Measurements from ENCODE around the gene GSS. TPM values are rescaled to one million over a fixed set of nuclear protein-coding genes. Genes with fewer than 3 reads are reported as not detected.

GSS gene
- total RNA-seq, 4 donors from 2014 or later, result 28.8 to 61.6 (median 47.0) TPM

DNA sequence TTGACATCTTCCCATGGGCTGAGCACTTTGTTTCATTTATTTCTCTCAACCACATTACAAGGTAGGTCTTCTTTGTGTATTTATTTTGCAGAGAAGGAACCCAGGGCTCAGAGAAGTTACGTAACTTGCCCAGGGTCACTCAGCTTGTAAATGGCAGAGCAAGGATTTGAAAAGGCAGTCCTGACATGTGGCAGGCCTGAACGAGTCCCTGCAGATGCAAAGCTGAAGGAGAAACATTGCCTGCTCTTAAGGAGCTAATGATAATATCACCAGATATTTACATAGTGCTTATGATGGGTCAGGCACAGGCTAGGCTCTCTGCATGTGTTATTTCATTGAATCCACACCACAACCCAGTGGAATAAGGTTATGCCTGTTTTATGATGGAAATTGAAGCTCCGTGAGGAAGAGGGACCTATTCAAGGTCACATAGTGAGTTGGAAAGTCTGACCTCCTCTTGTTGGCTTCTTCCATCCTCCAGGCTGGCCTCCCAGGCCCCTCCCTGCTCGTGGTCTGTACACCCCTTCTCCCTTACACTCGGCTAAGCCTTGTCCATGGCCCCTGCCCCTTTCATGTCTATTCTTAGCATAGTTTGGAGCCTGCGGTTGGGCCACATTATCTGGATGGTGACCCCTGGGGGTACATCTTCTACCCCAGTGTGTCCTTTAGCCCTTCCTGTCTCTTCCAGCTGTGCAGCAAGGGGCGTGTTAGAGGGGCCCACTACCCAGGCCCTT, 12.6 kb upstream of the GSS start:
- 63 to 64% methylated on average over 7 of the region's 7 CpGs for WGBS, 2 donors
- H3K4me1 ChIP-seq, result no peaks in the 10 kb centered on the region
- H3K36me3 ChIP-seq, result no peaks in the 10 kb centered on the region
- H3K27me3 ChIP-seq, result no peaks in the 10 kb centered on the region
- H3K27ac ChIP-seq, result no peak overlapping the region
- no peak overlapping the region for H3K4me3 ChIP-seq
- no peaks in the 10 kb centered on the region for H3K9me3 ChIP-seq
- no peak for DNase-seq (ENCODE audit: low spot score in 2 of 2)
- TF ChIP-seq EP300 (IDR thresholded peaks at IDR 0.05) (no peak), POLR2A (IDR thresholded peaks at IDR 0.05) (no peak)
- TF ChIP-seq, protein P1, sequence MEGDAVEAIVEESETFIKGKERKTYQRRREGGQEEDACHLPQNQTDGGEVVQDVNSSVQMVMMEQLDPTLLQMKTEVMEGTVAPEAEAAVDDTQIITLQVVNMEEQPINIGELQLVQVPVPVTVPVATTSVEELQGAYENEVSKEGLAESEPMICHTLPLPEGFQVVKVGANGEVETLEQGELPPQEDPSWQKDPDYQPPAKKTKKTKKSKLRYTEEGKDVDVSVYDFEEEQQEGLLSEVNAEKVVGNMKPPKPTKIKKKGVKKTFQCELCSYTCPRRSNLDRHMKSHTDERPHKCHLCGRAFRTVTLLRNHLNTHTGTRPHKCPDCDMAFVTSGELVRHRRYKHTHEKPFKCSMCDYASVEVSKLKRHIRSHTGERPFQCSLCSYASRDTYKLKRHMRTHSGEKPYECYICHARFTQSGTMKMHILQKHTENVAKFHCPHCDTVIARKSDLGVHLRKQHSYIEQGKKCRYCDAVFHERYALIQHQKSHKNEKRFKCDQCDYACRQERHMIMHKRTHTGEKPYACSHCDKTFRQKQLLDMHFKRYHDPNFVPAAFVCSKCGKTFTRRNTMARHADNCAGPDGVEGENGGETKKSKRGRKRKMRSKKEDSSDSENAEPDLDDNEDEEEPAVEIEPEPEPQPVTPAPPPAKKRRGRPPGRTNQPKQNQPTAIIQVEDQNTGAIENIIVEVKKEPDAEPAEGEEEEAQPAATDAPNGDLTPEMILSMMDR (IDR thresholded peaks at IDR 0.05), result no peak

DNA sequence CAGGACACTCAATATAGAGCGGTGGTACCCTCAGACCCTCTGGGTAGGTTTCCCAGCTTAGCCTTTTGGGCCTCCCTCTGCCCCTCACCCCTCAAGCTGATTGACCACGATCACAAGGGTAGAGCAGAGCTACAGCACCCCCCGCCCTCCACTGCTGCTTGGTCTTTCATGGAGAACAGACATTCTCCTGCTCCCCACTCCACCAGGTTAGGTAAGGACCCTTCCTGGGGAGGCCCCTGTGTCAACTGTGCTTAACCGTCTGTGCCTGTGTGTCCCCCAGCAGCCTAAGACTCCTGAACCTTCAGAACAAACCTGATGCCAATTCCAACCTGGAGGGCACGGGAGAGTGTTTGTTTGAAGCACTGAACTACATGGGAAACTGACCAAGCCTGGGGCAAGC, 11.8 kb upstream of the GSS start:
- no peaks in the 10 kb centered on the region for H3K36me3 ChIP-seq
- H3K27ac ChIP-seq, result no peak overlapping the region
- TF ChIP-seq, protein P1 (IDR thresholded peaks at IDR 0.05), result no peak
- TF ChIP-seq POLR2A (IDR thresholded peaks at IDR 0.05), result no peak
- TF ChIP-seq EP300 (IDR thresholded peaks at IDR 0.05), result no peak
- no peaks in the 10 kb centered on the region for H3K4me1 ChIP-seq
- H3K4me3 ChIP-seq, result no peak overlapping the region
- H3K27me3 ChIP-seq, result no peaks in the 10 kb centered on the region
- WGBS, 2 donors, result 87% methylated on average over 5 of the region's 5 CpGs
- DNase-seq (ENCODE audit: low spot score in 2 of 2), result no peak
- no peaks in the 10 kb centered on the region for H3K9me3 ChIP-seq

DNA sequence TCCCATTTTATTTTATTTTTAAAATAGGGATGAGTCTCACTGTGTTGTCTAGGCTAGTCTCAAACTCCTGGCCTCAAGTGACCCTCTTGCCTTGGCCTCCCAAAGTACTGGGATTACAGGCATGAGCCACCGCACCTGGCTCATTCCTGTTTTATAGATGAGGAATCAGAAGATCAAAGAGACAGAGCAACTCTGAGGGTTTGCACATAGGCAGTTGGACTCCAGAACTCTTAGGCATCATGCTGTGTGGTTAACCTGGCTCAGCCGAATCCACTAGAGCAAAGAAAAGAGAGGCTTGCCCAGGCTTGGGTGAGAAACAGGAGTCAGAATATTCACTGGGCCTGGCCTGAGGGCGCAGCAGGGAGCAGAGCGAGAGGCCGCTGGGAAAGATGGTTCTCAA, 9.4 kb upstream of the GSS start:
- no peaks in the 10 kb centered on the region for H3K9me3 ChIP-seq
- no peaks in the 10 kb centered on the region for H3K4me1 ChIP-seq
- 89 to 96% methylated on average over 5 of the region's 5 CpGs for WGBS, 2 donors
- no peak overlapping the region for H3K27ac ChIP-seq
- no peak for TF ChIP-seq POLR2A (IDR thresholded peaks at IDR 0.05)
- no peak overlapping the region for H3K4me3 ChIP-seq
- DNase-seq (ENCODE audit: low spot score in 2 of 2), result no peak
- no peaks in the 10 kb centered on the region for H3K27me3 ChIP-seq
- H3K36me3 ChIP-seq, result no peaks in the 10 kb centered on the region

DNA sequence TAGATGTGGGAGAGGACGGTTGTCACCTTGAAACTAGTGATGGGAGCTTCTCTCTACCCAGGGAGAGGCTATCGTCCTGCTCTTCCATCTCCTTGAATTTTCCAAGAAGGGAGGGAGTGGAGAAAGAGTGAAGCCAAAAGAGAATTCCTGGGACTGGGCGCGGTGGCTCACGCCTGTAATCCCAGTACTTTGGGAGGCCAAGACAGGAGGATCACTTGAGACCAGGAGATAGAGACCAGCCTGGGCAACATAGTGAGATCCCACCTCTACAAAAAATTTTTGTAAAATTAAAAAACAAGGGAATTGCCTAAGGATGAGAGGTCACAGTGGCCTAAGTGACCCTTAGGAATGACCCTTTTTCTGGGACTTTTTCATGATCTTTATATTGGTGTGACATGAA, 8.9 kb upstream of the GSS start:
- DNase-seq (ENCODE audit: low spot score in 2 of 2), result no peak
- no peak overlapping the region for H3K27ac ChIP-seq
- 93% methylated on average over 5 of the region's 5 CpGs for WGBS, 2 donors

DNA sequence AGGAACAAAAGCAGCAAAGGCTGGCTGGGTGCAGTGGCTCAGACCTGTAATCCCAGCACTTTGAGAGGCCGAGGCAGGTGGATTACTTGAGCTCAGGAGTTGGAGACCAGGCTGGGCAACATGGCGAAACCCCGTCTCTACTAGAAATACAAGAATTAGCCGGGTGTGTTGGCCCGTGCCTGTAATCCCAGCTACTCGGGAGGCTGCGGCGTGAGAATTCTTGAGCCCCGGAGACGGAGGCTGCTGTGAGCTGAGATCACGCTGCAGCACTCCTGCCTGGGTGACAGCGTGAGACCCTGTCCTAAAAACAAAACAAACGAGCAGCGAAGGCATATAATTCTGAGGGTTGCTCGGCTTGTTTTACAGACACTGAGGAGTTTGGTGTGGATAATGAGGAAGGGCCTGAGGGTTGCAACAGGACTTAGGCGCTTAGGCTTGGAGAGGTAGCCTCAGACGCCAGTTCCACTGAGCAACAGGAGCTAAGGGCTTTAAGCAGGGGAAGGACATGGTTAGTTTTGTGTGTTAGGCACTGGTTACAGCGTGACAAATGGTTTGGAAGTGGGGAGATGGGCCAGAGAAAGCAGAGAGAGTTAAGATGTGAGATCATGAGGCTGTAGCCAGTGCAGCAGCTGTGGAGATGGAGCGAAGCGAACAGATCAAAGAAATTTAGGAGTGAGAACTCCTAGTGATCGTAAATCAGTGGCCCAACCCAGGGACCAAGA, 1.3 kb upstream of the GSS start:
- Histone ChIP-seq H3K4me1 (peaks cover 0 to 18% (median 0%) of the 10 kb centered on the region in 4 donors), H3K27ac (peak overlapping the region in 1 of 4 donors; percentile 92), H3K27me3 (no peaks in the 10 kb centered on the region), H3K4me3 (no peak overlapping the region), H3K9me3 (no peaks in the 10 kb centered on the region), H3K36me3 (no peaks in the 10 kb centered on the region)
- no peak for DNase-seq (ENCODE audit: low spot score in 2 of 2)
- no peak for TF ChIP-seq EP300 (IDR thresholded peaks at IDR 0.05)
- TF ChIP-seq, protein P1 (IDR thresholded peaks at IDR 0.05), result no peak
- TF ChIP-seq POLR2A (IDR thresholded peaks at IDR 0.05), result no peak
- WGBS, 2 donors, result 78 to 83% methylated on average over 21 of the region's 21 CpGs

More for the DNA sequence above, 8.9 kb upstream of the GSS start:
- H3K36me3 ChIP-seq, result no peaks in the 10 kb centered on the region
- no peaks in the 10 kb centered on the region for H3K9me3 ChIP-seq
- H3K4me3 ChIP-seq, result no peak overlapping the region
- H3K4me1 ChIP-seq, result no peaks in the 10 kb centered on the region
- no peaks in the 10 kb centered on the region for H3K27me3 ChIP-seq
- no peak for TF ChIP-seq POLR2A (IDR thresholded peaks at IDR 0.05)
- TF ChIP-seq, protein P1 (IDR thresholded peaks at IDR 0.05), result no peak
- no peak for TF ChIP-seq EP300 (IDR thresholded peaks at IDR 0.05)
